HG02623 (cell line): ENCODE data around the gene SPTBN1.

Source experiments
- ATAC-seq: cut with Tn5 transposase; IDR thresholded peaks from one replicate; pipeline ENCODE4 v1.9.1; 2021; ENCODE audit warnings: moderate library complexity; ENCODE audit not compliant: unreplicated experiment

The SPTBN1 gene

GRCh38 chr2:54455563-54456361 lies at the start of gene SPTBN1:
Gene SPTBN1 (plus strand): TSS chr2:54456327. CDS start chr2:54526419, 70,092 bp downstream.
- no peak for ATAC-seq

- ATAC-seq, result no peak
Observed at GRCh38 chr2:54407693-54408092, 48.4 kb upstream of the SPTBN1 start.

DNA sequence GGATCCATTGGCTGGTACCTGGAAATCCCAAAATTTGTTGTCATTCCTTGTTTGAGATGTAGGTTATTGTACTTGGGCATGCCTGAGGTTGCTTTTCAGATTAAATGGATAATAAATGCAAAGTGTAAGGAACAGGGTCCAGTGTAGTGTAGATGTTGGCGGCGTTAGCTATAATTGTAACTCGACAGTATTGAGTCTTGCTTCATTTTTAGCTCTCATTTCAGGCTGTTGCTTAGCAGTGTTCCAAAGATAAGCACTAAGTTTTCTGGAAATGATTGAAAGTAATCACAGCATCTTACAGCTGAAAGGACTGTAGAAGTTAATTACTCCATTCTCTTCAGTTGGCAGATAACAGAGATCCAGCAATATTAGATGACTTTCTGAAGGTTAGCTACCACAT lies 47.8 kb upstream of the SPTBN1 start:
- ATAC-seq, result no peak

- ATAC-seq, result no peak
Observed at GRCh38 chr2:54409752-54410151, 46.4 kb upstream of the SPTBN1 start.

DNA sequence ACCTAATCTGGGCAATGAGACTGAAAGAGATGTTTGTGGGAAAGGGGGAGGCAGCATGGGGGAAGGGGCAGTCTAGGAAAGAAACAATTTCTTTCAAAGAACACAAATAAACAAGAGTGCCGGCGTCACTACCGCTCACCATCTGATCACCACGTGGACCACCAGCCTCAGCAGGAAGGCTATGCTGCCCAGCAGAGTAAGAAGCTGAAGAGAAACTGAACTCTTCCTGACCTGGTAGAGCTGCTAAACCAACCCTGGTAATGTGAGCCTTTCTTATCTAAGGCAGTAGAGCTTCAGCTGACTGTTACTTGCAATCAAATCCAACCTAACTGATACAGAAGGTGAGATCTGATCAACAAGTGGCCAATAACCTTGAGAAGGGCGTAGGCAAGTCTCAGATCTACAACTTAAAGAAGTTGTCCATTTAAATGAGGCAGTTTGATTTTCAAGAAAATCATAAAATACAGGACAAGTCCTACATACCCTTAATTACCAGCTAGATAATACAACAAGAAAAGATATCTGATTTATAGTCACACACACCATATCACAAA lies 44.2 kb upstream of the SPTBN1 start:
- ATAC-seq, result no peak

DNA sequence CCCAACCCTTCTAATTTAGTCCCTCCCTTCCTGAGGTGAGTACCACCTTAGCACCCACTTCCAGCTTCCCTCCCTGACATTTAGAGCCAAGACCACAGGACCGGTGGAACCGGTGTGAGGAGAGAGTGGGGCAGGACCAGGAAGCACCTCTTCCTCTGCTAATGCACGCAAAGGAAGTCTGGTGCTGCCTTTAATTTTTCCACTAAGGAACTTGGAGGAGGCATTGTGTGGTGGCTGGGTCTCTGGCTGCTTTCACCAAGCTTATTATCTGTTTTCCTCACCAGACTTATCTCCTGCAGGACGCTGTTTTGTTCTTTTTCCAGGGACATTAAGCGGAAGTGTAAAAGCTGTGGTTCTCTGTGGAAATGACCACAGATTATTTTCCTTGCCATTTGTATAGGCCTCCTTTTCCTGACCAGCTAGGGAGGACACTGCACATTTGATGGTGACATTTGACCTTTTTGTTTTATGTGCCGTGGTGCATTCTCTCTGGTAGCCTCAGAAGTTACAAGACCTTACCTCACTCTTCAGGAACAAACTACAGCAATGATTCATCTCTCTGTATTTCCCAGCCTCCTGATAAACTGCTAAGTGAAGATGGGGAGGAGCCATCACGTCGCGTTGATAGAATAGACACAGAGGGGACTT lies 39.8 kb upstream of the SPTBN1 start:
- no peak for ATAC-seq

- no peak for ATAC-seq
Observed at GRCh38 chr2:54416938-54417337, 39.2 kb upstream of the SPTBN1 start.

DNA sequence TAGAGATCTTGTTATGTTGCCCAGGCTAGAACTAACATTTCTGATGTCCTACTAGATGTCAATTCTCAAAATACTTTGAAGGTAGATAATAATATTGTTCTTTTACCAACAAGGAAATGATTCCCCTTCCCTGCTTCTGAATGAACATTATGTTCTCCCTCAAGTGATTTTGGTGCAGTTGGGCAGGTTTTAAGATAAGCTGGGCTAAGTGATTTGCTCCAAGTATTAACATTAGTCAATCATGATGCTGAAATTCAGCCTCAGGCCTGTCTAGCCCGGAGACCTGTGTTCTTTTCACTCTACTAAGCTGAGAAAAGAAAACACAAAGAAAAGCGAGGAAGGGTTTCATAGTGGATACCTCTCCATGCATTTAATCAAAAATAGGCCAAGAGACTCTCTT lies 38.5 kb upstream of the SPTBN1 start:
- no peak for ATAC-seq

DNA sequence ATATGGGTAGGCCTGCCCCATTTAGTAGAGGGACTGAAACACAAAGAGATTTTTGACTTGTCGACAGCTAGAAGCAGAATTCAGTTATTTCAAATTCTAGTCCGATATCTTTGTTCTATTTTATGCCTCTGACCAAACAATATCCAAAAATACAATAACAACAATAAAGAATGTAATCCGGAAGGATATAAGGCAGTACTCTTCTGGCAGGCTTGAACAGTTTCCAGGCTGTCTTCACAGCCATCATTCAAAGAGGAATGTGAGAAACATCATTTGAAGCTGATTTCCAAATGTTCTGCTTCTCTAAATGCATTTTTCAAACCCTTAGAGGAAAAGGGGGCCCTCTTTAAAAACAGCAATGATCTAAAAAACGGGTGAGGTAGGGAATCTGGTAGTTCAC lies 36.7 kb upstream of the SPTBN1 start:
- no peak for ATAC-seq

DNA sequence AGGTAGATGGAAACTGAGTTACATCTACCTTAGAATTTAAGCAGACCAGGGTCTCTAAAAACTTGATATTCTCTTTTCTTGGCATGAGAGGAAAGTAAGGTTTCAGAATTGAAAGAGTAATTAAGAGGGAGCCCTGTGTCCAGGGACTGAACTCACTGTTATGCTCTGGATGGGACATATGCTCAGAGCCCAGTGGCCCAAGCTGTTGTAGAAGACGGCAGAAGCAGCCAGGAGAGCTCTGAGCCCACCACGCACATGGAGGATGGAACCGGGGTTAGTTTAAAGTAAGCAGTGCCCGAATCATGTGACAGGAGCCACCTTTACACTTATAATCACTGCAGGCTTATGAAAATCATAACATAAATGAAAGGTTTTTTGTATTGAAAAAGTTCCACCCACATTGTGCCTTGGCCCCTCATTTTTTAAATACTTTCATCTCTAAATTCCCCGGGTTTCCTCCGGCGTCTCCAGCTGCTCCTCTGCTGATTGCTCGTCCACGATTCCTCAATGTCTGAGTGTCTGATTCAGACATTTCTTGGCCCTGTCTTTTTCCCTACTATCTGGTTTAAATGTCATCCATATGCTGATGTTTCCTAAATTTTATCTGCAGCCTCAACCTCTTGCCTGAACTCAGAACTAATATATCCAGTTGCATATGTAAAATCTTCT lies 36.1 kb upstream of the SPTBN1 start:
- no peak for ATAC-seq

- ATAC-seq, result no peak
Observed at GRCh38 chr2:54420524-54421172, 35.5 kb upstream of the SPTBN1 start.

- ATAC-seq, result no peak
Observed at GRCh38 chr2:54422072-54422581, 34.0 kb upstream of the SPTBN1 start.

DNA sequence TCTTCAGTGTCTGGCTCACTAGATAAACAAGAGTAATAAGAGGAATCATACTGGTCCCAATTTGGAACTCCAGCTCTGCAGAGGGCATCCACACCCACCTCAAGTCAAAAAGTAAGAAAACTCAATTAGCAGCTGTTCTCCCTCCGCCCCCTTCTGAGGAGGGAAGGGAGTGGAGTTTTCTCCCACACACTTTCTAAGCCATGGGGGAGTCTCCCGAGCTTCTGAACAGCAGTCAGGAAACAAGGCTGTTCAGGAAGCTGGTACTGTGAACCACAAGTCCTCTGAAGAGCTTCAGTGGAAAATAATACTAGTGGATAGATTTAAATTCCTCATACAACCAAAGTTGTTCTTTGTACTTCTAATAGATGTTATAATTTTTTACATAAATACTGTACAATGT lies 32.9 kb upstream of the SPTBN1 start:
- ATAC-seq, result no peak

DNA sequence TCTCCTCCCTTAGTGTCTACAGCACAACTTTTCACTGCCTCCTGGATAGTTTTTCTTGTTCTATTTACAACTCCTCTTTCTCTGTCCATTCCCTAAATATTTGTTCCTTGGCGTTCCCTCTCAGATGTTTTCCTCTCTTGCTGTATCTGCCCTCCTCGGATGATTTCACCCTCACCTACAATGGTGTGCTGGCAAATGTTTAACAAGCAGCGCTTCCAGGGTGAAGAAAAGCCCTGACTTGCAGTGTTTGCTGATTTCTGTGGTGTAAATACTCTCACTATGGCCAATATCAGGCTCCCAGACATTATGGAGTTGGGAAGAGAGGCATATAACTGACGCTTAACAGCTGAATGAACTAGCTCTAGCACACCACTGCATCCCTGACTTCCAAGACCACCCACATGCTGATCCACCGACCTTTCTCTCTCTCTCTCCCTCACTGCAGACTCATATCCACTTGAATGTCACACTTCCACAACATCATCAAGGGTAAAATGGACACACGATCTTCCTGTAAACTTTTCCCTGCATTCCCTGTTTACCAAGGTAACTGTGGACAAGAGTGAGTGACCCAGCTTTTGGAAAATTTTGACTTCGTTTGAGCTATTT lies 31.5 kb upstream of the SPTBN1 start:
- ATAC-seq, result no peak

- ATAC-seq, result no peak
Observed at GRCh38 chr2:54428108-54428831, 27.9 kb upstream of the SPTBN1 start.

GRCh38 chr2:54429054-54429453 lies 27.1 kb upstream of the SPTBN1 start:
- no peak for ATAC-seq

GRCh38 chr2:54429811-54430551 lies 26.1 kb upstream of the SPTBN1 start:
- no peak for ATAC-seq

DNA sequence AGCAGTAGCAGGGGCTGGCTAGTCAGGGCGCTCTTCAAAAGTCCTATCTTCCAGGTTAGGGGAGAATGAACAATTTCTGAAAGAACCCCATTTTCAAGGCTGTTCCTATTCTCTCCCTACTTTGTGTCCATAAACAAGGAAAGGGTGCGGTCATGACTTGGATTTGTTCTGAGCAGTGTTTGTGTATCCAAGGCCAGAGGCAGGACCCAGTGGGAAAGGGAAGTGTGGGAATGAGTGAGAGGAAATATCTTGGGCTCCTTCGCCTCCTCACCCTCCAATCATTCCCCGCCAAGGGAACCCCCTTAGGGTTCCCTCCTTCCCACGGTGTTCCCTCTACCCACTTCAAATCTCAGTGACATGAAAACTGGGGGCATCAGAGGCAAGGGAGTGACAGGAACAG lies 25.5 kb upstream of the SPTBN1 start:
- no peak for ATAC-seq
